ENCODE data around the gene ALOX5AP.

GRCh38 chr13:30734439-30734838 lies 904 bp upstream of the ALOX5AP start:
- TF ChIP-seq CTCF (IDR thresholded peaks at IDR 0.05; ENCODE audit: low read length), result no peak
- TF ChIP-seq EZH2phosphoT487 (IDR thresholded peaks at IDR 0.05; ENCODE audit: low read length), result no peak

Data from MM.1S (cell line).